Activated B cell treated with CpG ODN at 0.5 μM for 24 hours (primary cell): ENCODE measurements around the gene CNBP. TPM values are rescaled to one million over a fixed set of nuclear protein-coding genes. Genes with fewer than 3 reads are reported as not detected.

Source experiments
- ATAC-seq: fragments of 200-7000 bp; cut with Tn5 transposase; one replicate; pipeline ENCODE4 v1.10.0; 2021; ENCODE audit warnings: low read depth, mild to moderate bottlenecking, moderate library complexity
- CTCF ChIA-PET: fragments of 350-600 bp; sonication (Branson Sonifier 250); formaldehyde crosslinking; loops from one replicate; lab custom pipeline; 2021; ENCODE audit warnings: antibody characterized with exemption; lab: Charles Lee
- POLR2A ChIA-PET: fragments of 350-600 bp; sonication (Branson Sonifier 250); formaldehyde crosslinking; loops from one replicate; lab custom pipeline; 2021; ENCODE audit warnings: antibody characterized with exemption; lab: Charles Lee
- DNase-seq: peaks from one replicate; pipeline ENCODE4 v3.0.0; 2022
- H3K27ac Mint-ChIP-seq: one replicate; pipeline ENCODE4 v1.8.0; 2020; ENCODE audit warnings: mixed read lengths
- H3K27me3 Mint-ChIP-seq: one replicate; pipeline ENCODE4 v1.8.0; 2021; ENCODE audit warnings: mixed read lengths
- H3K36me3 Mint-ChIP-seq: one replicate; pipeline ENCODE4 v1.8.0; 2021; ENCODE audit warnings: low read depth, mixed read lengths
- H3K4me1 Mint-ChIP-seq: one replicate; pipeline ENCODE4 v1.8.0; 2021; ENCODE audit warnings: mixed read lengths
- H3K4me3 Mint-ChIP-seq: one replicate; pipeline ENCODE4 v1.8.0; 2020; ENCODE audit warnings: mild to moderate bottlenecking, mixed read lengths
- H3K9me3 Mint-ChIP-seq: one replicate; pipeline ENCODE4 v1.8.0; 2020; ENCODE audit warnings: mixed read lengths
- intact Hi-C: fragments of 100-400 bp; cut with micrococcal nuclease; formaldehyde crosslinking; loops from one replicate; pipeline ENCODE4 v1.15.1; 2024
- total RNA-seq: library from RNA; stranded (reverse); gene quantifications from 2 replicates; pipeline ENCODE4 v1.2.3, GENCODE V29; 2022
- TF ChIP-seq, protein P1 (sequence below): fragments of 200-600 bp; IDR thresholded peaks from one replicate; pipeline ENCODE4 v1.8.0; 2022; ENCODE audit warnings: antibody characterized with exemption, mild to moderate bottlenecking

Gene CNBP
- total RNA-seq, 1 donor from 2014 or later, result 281 TPM

DNA sequence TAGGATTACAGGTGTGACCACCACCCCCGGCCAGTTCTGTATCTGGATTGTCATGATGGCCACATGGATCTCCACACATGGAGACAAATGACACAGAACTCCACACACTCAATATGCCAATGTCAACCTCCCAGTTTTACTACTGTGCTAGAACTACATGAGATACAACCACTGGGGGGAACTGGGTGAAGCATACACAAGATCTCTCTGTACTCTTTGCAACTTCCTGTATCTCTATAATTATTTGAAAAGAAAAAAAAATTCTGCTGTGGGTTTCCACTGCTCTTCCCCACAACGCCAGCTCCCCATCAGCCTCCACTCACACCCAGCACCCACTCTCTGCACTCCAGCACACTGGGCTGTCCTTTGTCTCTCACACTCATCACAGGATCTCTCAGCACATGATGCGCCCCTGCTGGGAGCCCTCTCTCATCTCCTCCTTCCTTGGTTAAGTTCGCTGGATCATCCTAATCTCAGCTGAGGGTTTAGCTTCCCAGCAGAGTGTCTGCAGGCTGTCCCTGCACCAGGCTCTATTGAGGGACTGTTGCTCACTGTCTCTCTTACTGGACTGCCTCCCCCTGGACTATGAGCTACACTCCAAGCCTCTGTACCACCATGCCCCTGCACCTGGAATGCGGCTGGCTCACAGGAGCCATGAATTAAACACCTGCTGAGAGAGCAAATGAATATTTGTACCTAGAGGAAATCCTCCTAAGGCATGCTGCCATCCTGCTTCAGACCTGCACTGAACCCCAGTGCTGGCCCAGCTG, 51.4 kb downstream of the CNBP start:
- no peak for ATAC-seq
- no peak overlapping the region for H3K27ac Mint-ChIP-seq
- CTCF ChIA-PET, result no interaction called here
- H3K27me3 Mint-ChIP-seq, result no peaks in the 10 kb centered on the region
- peaks cover 89% of the 10 kb centered on the region for H3K36me3 Mint-ChIP-seq
- no peak for DNase-seq
- H3K9me3 Mint-ChIP-seq, result no peaks in the 10 kb centered on the region
- POLR2A ChIA-PET, result interaction anchor here (1.6 kb wide), 1 partner anchor 10 kb away, joined by 3 read pairs; the partner anchor contains the start of gene RAB43
- intact Hi-C loops, result no loop called here
- H3K4me3 Mint-ChIP-seq, result no peak overlapping the region
- H3K4me1 Mint-ChIP-seq, result no peaks in the 10 kb centered on the region
- TF ChIP-seq, protein P1, sequence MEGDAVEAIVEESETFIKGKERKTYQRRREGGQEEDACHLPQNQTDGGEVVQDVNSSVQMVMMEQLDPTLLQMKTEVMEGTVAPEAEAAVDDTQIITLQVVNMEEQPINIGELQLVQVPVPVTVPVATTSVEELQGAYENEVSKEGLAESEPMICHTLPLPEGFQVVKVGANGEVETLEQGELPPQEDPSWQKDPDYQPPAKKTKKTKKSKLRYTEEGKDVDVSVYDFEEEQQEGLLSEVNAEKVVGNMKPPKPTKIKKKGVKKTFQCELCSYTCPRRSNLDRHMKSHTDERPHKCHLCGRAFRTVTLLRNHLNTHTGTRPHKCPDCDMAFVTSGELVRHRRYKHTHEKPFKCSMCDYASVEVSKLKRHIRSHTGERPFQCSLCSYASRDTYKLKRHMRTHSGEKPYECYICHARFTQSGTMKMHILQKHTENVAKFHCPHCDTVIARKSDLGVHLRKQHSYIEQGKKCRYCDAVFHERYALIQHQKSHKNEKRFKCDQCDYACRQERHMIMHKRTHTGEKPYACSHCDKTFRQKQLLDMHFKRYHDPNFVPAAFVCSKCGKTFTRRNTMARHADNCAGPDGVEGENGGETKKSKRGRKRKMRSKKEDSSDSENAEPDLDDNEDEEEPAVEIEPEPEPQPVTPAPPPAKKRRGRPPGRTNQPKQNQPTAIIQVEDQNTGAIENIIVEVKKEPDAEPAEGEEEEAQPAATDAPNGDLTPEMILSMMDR, result no peak

DNA sequence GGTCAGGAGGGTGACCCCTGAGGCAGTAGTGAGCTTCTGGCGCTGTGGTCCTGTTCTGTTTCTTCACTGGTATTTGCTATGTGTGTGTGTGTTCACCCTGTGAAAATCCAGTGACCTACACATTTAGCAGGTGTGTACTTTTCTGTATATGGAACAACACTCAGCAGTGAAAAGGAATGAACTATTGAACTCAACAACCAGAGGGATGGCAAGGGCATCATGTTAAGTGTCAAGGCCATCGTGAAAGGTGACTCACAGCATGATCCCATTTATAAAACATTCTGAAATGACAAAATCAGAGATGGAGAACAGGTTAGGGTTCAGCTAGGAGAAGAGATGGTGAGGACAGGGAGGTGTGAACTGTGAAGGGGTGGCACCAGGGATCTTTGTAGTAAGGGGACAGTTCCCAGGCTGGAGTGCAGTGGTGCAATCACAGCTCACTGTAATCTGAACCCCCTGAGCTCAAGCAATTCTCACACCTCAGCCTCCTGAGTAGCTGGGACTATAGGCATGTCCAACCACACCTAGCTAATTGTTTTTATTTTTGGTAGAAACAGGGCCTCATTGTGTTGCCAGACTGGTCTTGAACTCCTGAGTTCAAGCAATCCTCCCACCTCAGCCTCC, 52.1 kb downstream of the CNBP start:
- no peak overlapping the region for H3K4me3 Mint-ChIP-seq

DNA sequence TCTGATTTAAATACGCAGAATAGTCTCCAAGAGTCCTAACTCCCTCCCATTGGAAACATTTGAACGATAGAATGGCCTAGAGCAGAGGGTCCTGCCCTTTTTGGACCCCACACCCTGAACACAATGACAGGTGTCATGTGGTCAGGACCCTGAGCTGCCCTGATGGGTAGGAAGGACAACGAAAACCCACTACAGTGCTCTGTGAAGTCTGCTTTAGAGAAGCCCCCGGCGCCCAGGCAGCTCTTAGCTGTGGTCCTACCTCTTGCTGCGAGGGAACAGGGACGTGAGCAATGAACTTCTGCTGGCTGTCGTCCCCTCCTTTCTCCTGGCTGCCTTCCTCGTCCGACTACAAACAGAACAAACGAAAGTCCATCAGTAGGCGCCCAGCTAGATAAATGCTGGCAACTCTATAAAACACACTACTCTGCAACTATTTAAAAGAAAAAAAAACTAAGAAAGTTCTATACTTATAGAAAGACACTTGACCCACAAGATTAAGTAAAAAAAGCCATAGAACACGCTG, 53.3 kb downstream of the CNBP start:
- no peak for ATAC-seq
- Mint-ChIP-seq H3K4me3 (no peak overlapping the region), H3K27me3 (no peaks in the 10 kb centered on the region), H3K4me1 (no peaks in the 10 kb centered on the region), H3K36me3 (peaks cover 78% of the 10 kb centered on the region), H3K9me3 (no peaks in the 10 kb centered on the region), H3K27ac (no peak overlapping the region)
- POLR2A ChIA-PET, result interaction anchor here (1.6 kb wide), 1 partner anchor 8 kb away, joined by 3 read pairs; the partner anchor contains the start of gene RAB43
- CTCF ChIA-PET, result no interaction called here
- DNase-seq, result no peak
- intact Hi-C loops, result no loop called here
- TF ChIP-seq, protein P1, result no peak

More for the DNA sequence above, 52.1 kb downstream of the CNBP start:
- no peaks in the 10 kb centered on the region for H3K9me3 Mint-ChIP-seq
- DNase-seq (no peak), ATAC-seq (no peak)
- intact Hi-C loops, result no loop called here
- no peaks in the 10 kb centered on the region for H3K4me1 Mint-ChIP-seq
- H3K36me3 Mint-ChIP-seq, result peaks cover 85% of the 10 kb centered on the region
- ChIA-PET CTCF (no interaction called here), POLR2A (interaction anchor here (0.6 to 1.6 kb wide), 2 partner anchors 8 to 10 kb away, joined by 3 to 4 read pairs; partner anchors contain the start of gene RAB43)
- TF ChIP-seq, protein P1, result no peak
- H3K27ac Mint-ChIP-seq, result no peak overlapping the region
- no peaks in the 10 kb centered on the region for H3K27me3 Mint-ChIP-seq

DNA sequence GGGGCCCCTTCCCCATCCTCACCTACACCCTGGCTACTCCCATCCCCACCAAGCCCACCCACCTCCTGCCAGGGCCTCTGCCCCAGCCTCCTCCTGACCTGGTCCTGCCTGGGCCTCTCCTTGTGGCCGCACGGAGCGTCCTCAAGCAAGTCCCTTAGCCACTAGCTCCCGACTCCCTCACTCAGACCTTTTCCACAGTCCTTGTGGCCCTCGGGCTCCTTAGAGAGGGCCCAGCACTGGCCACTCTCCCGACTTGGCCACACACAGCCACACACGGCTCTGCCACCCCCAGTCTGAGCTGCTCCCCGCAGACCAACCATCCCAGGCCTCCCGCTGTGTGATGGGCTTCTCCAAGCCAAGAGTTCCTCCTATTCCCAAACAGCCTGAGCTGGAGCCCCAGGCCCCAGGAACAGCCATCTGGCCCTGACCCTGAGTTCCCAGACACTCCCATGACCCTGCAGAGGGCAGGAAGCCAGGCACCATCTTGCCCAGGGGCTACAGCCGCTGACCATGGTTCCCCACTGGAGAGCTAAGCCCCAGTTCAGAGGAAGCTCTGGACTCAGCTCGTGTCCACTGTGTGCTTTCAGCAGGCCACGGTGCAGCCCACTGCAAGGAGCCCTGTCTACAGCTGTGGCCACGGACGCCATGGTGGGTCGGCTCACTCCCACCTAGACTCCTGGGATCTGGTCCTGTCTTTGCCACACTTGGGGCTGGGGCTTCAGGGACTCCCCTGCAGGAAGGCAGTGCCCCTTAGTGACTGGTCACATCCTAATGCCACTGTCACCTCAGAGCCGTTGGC, 55.1 kb downstream of the CNBP start:
- CTCF ChIA-PET, result no interaction called here
- Mint-ChIP-seq H3K4me3 (no peak overlapping the region), H3K36me3 (peaks cover 61% of the 10 kb centered on the region), H3K27me3 (no peaks in the 10 kb centered on the region), H3K4me1 (peaks cover 5% of the 10 kb centered on the region), H3K9me3 (no peaks in the 10 kb centered on the region), H3K27ac (no peak overlapping the region)
- intact Hi-C loops, result no loop called here
- no peak for ATAC-seq
- TF ChIP-seq, protein P1, result no peak
- POLR2A ChIA-PET, result interaction anchor here (0.7 to 1.0 kb wide), 2 partner anchors 8 to 339 kb away, joined by 3 to 6 read pairs; no protein-coding TSS in a partner anchor
- no peak for DNase-seq
